ENCODE measurements around the gene HK2. TPM values are rescaled to one million over a fixed set of nuclear protein-coding genes. Genes with fewer than 3 reads are reported as not detected.

HK2 gene
- total and polyA plus RNA-seq, 12 donors = 3.4 to 43.4 (median 13.1) TPM

DNA sequence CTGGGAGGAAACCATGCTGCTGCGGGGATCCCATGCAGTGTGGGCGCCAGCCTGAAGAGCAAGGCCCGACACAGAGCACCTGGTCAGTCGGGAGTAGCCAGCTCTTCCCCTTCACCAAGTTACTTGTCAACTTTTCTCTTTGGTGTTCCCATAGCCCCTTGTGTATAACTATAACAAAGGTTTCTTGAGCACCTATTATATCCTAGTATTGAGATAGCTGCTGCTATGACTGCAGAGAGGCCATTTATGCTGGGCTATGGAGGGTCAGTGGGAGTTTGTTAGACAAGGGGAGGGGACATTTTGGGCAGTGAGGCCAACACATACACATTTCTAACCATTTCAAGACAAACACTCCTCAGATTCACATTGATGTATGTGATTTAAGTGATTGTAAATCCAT is 10.8 kb downstream of the HK2 start:
- no peaks in the 10 kb centered on the region for H3K9me3 ChIP-seq
- no peaks in the 10 kb centered on the region for H3K36me3 ChIP-seq
- peaks cover 4 to 97% (median 43%) of the 10 kb centered on the region in 9 donors for H3K4me1 ChIP-seq
- intact Hi-C loops (cut with DNase I) = no loop called here
- TF ChIP-seq, protein P1, sequence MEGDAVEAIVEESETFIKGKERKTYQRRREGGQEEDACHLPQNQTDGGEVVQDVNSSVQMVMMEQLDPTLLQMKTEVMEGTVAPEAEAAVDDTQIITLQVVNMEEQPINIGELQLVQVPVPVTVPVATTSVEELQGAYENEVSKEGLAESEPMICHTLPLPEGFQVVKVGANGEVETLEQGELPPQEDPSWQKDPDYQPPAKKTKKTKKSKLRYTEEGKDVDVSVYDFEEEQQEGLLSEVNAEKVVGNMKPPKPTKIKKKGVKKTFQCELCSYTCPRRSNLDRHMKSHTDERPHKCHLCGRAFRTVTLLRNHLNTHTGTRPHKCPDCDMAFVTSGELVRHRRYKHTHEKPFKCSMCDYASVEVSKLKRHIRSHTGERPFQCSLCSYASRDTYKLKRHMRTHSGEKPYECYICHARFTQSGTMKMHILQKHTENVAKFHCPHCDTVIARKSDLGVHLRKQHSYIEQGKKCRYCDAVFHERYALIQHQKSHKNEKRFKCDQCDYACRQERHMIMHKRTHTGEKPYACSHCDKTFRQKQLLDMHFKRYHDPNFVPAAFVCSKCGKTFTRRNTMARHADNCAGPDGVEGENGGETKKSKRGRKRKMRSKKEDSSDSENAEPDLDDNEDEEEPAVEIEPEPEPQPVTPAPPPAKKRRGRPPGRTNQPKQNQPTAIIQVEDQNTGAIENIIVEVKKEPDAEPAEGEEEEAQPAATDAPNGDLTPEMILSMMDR (IDR thresholded peaks at IDR 0.05) = no peak
- no peak for DNase-seq
- H3K4me3 ChIP-seq = no peak overlapping the region
- no peak for ATAC-seq
- WGBS, 2 donors = 99 to 100% methylated on average over 4 of the region's 4 CpGs
- no peaks in the 10 kb centered on the region for H3K27me3 ChIP-seq
- H3K27ac ChIP-seq = peak overlapping the region in 8 of 10 donors; percentile 67 to 87 (median 76)

DNA sequence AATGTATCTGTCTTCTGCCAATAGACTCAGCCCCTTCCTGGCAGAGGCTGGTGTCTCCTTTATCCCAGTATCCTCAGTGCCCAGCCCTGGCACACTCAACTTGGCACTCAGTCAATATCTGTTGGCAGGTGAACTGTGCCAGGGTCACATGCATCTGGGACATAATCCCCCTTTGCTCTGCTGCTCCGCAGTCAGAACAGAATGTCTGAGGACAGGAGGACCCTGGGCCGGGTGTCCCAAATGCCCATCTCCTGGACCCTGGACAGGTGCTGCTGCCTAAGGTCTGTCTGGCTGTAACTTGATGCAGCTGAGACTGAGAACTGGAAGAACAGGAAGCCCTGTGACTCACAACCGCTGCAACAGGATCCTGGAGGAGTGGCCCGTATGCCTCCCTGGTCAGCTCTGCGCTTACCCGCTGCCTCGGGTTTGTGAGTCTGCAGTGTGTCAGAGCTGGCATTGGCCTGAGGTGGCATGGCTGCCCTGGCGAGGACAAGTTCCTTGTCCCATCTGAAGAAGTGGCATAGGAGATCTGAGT is 11.4 kb downstream of the HK2 start:
- Histone ChIP-seq H3K9me3 (no peaks in the 10 kb centered on the region), H3K4me3 (peak overlapping the region in 3 of 10 donors; percentile 0 to 26 (median 2)), H3K4me1 (peaks cover 4 to 98% (median 48%) of the 10 kb centered on the region in 9 donors), H3K27ac (peak overlapping the region; percentile 27 to 87 (median 74)), H3K36me3 (no peaks in the 10 kb centered on the region), H3K27me3 (no peaks in the 10 kb centered on the region)
- peak; percentile 68 for DNase-seq
- intact Hi-C loops (cut with DNase I) = no loop called here
- ATAC-seq = peak; percentile 77 to 88 (median 85)
- TF ChIP-seq, protein P1 (IDR thresholded peaks at IDR 0.05) = no peak
- 23 to 38% methylated on average over 8 of the region's 8 CpGs for WGBS, 2 donors

DNA sequence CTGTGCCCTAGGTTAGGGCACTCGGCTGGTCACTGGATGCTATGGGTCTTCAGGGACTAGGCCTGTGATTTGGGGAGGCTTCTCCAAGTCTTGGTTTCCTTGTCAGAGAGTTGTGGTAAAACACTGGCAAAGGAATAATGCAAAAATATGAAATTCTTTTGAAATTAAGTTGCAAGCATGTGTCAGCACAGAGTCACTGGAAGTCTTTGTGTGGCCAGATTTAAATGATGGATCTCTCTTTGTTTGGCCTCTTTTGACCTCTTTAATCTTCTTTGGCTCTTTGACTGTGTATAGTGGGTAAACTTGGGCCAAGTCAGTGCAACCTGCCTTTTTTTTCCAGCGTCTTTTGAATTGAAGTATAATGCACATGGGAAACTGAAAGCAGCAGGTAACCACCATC is 12.1 kb downstream of the HK2 start:
- Histone ChIP-seq H3K36me3 (no peaks in the 10 kb centered on the region), H3K27me3 (no peaks in the 10 kb centered on the region), H3K4me3 (peak overlapping the region in 1 of 10 donors; percentile 2), H3K27ac (peak overlapping the region; percentile 27 to 87 (median 74)), H3K9me3 (no peaks in the 10 kb centered on the region), H3K4me1 (peaks cover 4 to 99% (median 48%) of the 10 kb centered on the region in 9 donors)
- intact Hi-C loops (cut with DNase I) = no loop called here
- TF ChIP-seq, protein P1 (IDR thresholded peaks at IDR 0.05) = no peak
- no peak for DNase-seq
- WGBS, 2 donors = 70 to 80% methylated on average over 2 of the region's 2 CpGs
- no peak for ATAC-seq

DNA sequence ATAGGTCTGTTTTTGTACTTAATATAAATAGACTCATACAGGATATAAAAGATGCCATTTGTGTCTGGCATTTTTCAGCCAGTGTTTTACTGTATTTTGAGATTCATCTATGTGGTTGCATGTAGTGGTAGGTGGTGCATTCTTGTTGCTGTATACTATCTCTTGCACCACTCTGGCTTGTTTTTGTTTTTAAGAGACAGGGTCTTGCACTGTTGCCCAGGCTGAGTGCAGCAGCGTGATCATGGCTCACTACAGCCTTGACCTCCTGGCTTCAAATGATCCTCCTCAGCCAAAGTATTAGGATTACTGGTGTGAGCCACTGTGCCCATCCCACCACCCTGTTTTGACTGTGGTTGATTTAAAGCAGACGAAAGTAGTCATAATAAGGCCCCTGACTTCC is 12.6 kb downstream of the HK2 start:
- H3K27me3 ChIP-seq = no peaks in the 10 kb centered on the region
- intact Hi-C loops (cut with DNase I) = no loop called here
- 94 to 96% methylated on average over 2 of the region's 2 CpGs for WGBS, 2 donors
- no peaks in the 10 kb centered on the region for H3K9me3 ChIP-seq
- peaks cover 4 to 97% (median 48%) of the 10 kb centered on the region in 9 donors for H3K4me1 ChIP-seq
- TF ChIP-seq, protein P1 (IDR thresholded peaks at IDR 0.05) = no peak
- DNase-seq = no peak
- no peak for ATAC-seq
- H3K4me3 ChIP-seq = no peak overlapping the region
- H3K36me3 ChIP-seq = no peaks in the 10 kb centered on the region
- H3K27ac ChIP-seq = peak overlapping the region in 6 of 10 donors; percentile 67 to 87 (median 74)

Measured in heart right ventricle (tissue), 16 donors.